Left ventricle myocardium inferior (tissue), 1 donor: ENCODE data around the gene P2RY8. TPM values are rescaled to one million over a fixed set of nuclear protein-coding genes. Genes with fewer than 3 reads are reported as not detected.

ENCODE experiments used
- DNase-seq: peaks from one replicate; pipeline ENCODE4 v3.0.0-alpha.2; 2020
- H3K27ac ChIP-seq: fragments of 200-600 bp; replicated peaks from 2 replicates; pipeline ENCODE4 v1.8.0; 2021
- H3K27me3 ChIP-seq: fragments of 200-600 bp; 2 replicates; pipeline ENCODE4 v1.8.0; 2021; ENCODE audit warnings: low read depth
- H3K36me3 ChIP-seq: fragments of 200-600 bp; 2 replicates; pipeline ENCODE4 v1.8.0; 2021
- H3K4me1 ChIP-seq: fragments of 200-600 bp; 2 replicates; pipeline ENCODE4 v1.8.0; 2021
- H3K4me3 ChIP-seq: fragments of 200-600 bp; 2 replicates; pipeline ENCODE4 v1.8.0; 2021; ENCODE audit warnings: mild to moderate bottlenecking, moderate library complexity
- H3K9me3 ChIP-seq: fragments of 200-600 bp; replicated peaks from 2 replicates; pipeline ENCODE4 v1.8.0; 2021
- intact Hi-C: fragments of 100-400 bp; cut with micrococcal nuclease; formaldehyde crosslinking; loops from one replicate; pipeline ENCODE4 v1.11.0; 2022
- total RNA-seq: library from RNA; stranded (reverse); fragmentation: NEBNext Ultra II Directional; extraction: Animal tissue kit (Norgen Biotek cat#: 25700); gene quantifications from one replicate; pipeline ENCODE4 v1.2.1, GENCODE V29; 2021
- TF ChIP-seq, protein P1 (sequence below): fragments of 200-600 bp; IDR thresholded peaks from 2 replicates; pipeline ENCODE4 v1.8.0; 2021; ENCODE audit warnings: antibody characterized with exemption, mild to moderate bottlenecking, borderline replicate concordance
- donor health status: DM: no; HTN: yes; CAD: no; lungs with severe emphysema.

Gene P2RY8
- total RNA-seq, 1 donor from 2014 or later = 1.9 TPM

- Histone ChIP-seq H3K27me3 (no peaks in the 10 kb centered on the region), H3K36me3 (no peaks in the 10 kb centered on the region), H3K9me3 (no peaks in the 10 kb centered on the region), H3K27ac (no peak overlapping the region), H3K4me3 (no peak overlapping the region), H3K4me1 (no peaks in the 10 kb centered on the region)
- no peak for DNase-seq
- TF ChIP-seq, protein P1, sequence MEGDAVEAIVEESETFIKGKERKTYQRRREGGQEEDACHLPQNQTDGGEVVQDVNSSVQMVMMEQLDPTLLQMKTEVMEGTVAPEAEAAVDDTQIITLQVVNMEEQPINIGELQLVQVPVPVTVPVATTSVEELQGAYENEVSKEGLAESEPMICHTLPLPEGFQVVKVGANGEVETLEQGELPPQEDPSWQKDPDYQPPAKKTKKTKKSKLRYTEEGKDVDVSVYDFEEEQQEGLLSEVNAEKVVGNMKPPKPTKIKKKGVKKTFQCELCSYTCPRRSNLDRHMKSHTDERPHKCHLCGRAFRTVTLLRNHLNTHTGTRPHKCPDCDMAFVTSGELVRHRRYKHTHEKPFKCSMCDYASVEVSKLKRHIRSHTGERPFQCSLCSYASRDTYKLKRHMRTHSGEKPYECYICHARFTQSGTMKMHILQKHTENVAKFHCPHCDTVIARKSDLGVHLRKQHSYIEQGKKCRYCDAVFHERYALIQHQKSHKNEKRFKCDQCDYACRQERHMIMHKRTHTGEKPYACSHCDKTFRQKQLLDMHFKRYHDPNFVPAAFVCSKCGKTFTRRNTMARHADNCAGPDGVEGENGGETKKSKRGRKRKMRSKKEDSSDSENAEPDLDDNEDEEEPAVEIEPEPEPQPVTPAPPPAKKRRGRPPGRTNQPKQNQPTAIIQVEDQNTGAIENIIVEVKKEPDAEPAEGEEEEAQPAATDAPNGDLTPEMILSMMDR = no peak
- intact Hi-C loops = no loop called here
Observed at GRCh38 chrX:1529328-1529727, 7.7 kb downstream of the P2RY8 start.

DNA sequence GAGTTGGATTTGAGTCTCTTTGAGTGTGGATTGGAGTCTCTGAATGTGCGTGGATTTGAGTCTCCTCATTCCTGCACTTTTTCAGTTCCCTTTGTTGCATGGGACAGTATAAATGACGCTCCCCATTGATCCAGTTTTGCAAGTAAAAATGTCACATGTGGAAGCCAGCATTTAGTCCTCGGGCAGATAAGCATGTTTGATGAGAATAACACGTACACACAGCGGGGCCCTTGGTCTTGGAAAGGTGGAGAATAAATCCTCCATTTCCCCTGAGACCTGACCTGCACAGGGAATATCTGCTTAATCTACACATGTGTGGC lies 8.1 kb downstream of the P2RY8 start:
- no peak overlapping the region for H3K4me3 ChIP-seq
- no peaks in the 10 kb centered on the region for H3K36me3 ChIP-seq
- H3K4me1 ChIP-seq = no peaks in the 10 kb centered on the region
- intact Hi-C loops = no loop called here
- H3K9me3 ChIP-seq = no peaks in the 10 kb centered on the region
- H3K27ac ChIP-seq = no peak overlapping the region
- DNase-seq = no peak
- TF ChIP-seq, protein P1 = no peak
- no peaks in the 10 kb centered on the region for H3K27me3 ChIP-seq

- no peak overlapping the region for H3K4me3 ChIP-seq
- no peaks in the 10 kb centered on the region for H3K4me1 ChIP-seq
- no peaks in the 10 kb centered on the region for H3K36me3 ChIP-seq
- H3K27me3 ChIP-seq = no peaks in the 10 kb centered on the region
- intact Hi-C loops = no loop called here
- no peaks in the 10 kb centered on the region for H3K9me3 ChIP-seq
- TF ChIP-seq, protein P1 = no peak
- H3K27ac ChIP-seq = no peak overlapping the region
- no peak for DNase-seq
Observed at GRCh38 chrX:1528186-1528883, 8.7 kb downstream of the P2RY8 start.

GRCh38 chrX:1527457-1527856 lies 9.5 kb downstream of the P2RY8 start:
- intact Hi-C loops = no loop called here
- TF ChIP-seq, protein P1 = no peak
- Histone ChIP-seq H3K27me3 (no peaks in the 10 kb centered on the region), H3K4me3 (no peak overlapping the region), H3K27ac (no peak overlapping the region), H3K36me3 (no peaks in the 10 kb centered on the region), H3K4me1 (no peaks in the 10 kb centered on the region), H3K9me3 (no peaks in the 10 kb centered on the region)
- DNase-seq = no peak

GRCh38 chrX:1526565-1526964 lies 10.4 kb downstream of the P2RY8 start:
- no peak for DNase-seq
- TF ChIP-seq, protein P1 = no peak
- Histone ChIP-seq H3K4me3 (no peak overlapping the region), H3K27ac (no peak overlapping the region), H3K4me1 (no peaks in the 10 kb centered on the region), H3K27me3 (no peaks in the 10 kb centered on the region), H3K9me3 (no peaks in the 10 kb centered on the region), H3K36me3 (no peaks in the 10 kb centered on the region)
- intact Hi-C loops = no loop called here
